HCT116 (cell line): ENCODE data around the gene IP6K3.

Source experiments
- SP1 ChIP-seq: IDR thresholded peaks from 2 replicates; pipeline ENCODE4 v1.6.1; 2012; ENCODE audit warnings: low read depth
- TF ChIP-seq, protein P1 (sequence below): IDR thresholded peaks from 2 replicates; pipeline ENCODE4 v1.6.1; 2012; ENCODE audit warnings: low read depth

DNA sequence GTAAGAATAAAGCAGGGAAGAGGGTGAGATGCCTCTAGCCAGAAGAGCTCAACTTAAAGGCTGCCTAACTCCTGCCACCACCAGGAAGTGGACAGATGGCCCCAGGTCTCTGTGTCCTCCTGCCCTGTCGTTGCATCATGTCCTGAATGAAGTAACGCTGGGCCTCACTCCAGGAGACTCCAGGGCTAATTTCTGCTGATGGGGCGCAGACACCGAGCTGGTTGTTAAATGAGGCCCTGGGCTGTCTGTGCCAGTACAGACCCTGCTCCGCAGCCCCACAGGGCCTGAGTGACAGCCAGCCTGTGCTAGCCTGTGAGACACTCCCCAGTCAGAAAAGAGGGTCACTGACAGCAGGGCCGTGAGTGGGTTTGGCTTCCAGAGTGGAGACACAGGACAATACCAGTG is 6.5 kb downstream of the IP6K3 start:
- TF ChIP-seq, protein P1, sequence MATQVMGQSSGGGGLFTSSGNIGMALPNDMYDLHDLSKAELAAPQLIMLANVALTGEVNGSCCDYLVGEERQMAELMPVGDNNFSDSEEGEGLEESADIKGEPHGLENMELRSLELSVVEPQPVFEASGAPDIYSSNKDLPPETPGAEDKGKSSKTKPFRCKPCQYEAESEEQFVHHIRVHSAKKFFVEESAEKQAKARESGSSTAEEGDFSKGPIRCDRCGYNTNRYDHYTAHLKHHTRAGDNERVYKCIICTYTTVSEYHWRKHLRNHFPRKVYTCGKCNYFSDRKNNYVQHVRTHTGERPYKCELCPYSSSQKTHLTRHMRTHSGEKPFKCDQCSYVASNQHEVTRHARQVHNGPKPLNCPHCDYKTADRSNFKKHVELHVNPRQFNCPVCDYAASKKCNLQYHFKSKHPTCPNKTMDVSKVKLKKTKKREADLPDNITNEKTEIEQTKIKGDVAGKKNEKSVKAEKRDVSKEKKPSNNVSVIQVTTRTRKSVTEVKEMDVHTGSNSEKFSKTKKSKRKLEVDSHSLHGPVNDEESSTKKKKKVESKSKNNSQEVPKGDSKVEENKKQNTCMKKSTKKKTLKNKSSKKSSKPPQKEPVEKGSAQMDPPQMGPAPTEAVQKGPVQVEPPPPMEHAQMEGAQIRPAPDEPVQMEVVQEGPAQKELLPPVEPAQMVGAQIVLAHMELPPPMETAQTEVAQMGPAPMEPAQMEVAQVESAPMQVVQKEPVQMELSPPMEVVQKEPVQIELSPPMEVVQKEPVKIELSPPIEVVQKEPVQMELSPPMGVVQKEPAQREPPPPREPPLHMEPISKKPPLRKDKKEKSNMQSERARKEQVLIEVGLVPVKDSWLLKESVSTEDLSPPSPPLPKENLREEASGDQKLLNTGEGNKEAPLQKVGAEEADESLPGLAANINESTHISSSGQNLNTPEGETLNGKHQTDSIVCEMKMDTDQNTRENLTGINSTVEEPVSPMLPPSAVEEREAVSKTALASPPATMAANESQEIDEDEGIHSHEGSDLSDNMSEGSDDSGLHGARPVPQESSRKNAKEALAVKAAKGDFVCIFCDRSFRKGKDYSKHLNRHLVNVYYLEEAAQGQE = no peak
- no peak for TF ChIP-seq SP1
